Panc1 (cell line): ENCODE results near the gene STK39. TPM values are rescaled to one million over a fixed set of nuclear protein-coding genes. Genes with fewer than 3 reads are reported as not detected.

Experiments
- ATAC-seq: fragments of 200-7000 bp; cut with Tn5 transposase; 2 replicates; pipeline ENCODE4 v1.9.1; 2020; ENCODE audit warnings: mild to moderate bottlenecking, moderate library complexity
- BruUV-seq: library from RNA; stranded (reverse); fragments of 400-500 nt; replicated peaks from 2 replicates; lab custom pipeline; 2021; lab: Mats Ljungman, UMichigan
- CTCF ChIA-PET: fragments of 300-600 bp; sonication (Branson Sonifier 250); formaldehyde crosslinking; loops from one replicate; lab custom pipeline; 2022; ENCODE audit warnings: antibody characterized with exemption; lab: Charles Lee
- POLR2A ChIA-PET: fragments of 300-600 bp; sonication (Branson Sonifier 250); formaldehyde crosslinking; loops from one replicate; lab custom pipeline; 2022; ENCODE audit warnings: antibody characterized with exemption; lab: Charles Lee
- DNase-seq: peaks from one replicate; pipeline ENCODE4 v3.0.0-alpha.2; 2010; ENCODE audit warnings: low read depth, low spot score
- H3K27ac ChIP-seq: 2 replicates; pipeline ENCODE4 v1.5.1; 2011; ENCODE audit warnings: mild to moderate bottlenecking, low read length, inconsistent platforms
- H3K27me3 ChIP-seq: fragments of 200-500 bp; sonication (Bioruptor generic); 2 replicates; pipeline ENCODE4 v1.6.0; 2014; ENCODE audit warnings: low read length, inconsistent platforms; ENCODE audit not compliant: control insufficient read depth, insufficient read depth
- H3K36me3 ChIP-seq: fragments of 200-500 bp; sonication (Bioruptor generic); 2 replicates; pipeline ENCODE4 v1.5.1; 2014; ENCODE audit warnings: inconsistent platforms, mild to moderate bottlenecking, low read length, moderate library complexity; ENCODE audit not compliant: control insufficient read depth, insufficient read depth
- H3K4me1 ChIP-seq: 2 replicates; pipeline ENCODE4 v1.5.1; 2011; ENCODE audit warnings: inconsistent platforms, mild to moderate bottlenecking, low read length, moderate library complexity; ENCODE audit not compliant: control insufficient read depth, insufficient read depth
- H3K4me3 ChIP-seq, 2 experiments: 2 replicates each; pipeline ENCODE4 v1.5.1; 2011 to 2012; ENCODE audit warnings: low read depth in 2 of 2, low read length in 2 of 2, mild to moderate bottlenecking in 2 of 2, inconsistent platforms in 1 of 2, moderate library complexity in 1 of 2
- H3K9me3 ChIP-seq: fragments of 200-500 bp; sonication (Bioruptor generic); 2 replicates; pipeline ENCODE4 v1.5.1; 2014; ENCODE audit warnings: low read depth, mild to moderate bottlenecking, inconsistent platforms, low read length, moderate library complexity; ENCODE audit not compliant: control insufficient read depth, insufficient read depth
- CTCF ChIP-seq: fragments of 450-650 bp; IDR thresholded peaks from 2 replicates; pipeline ENCODE4 v1.5.1; 2017; ENCODE audit warnings: mild to moderate bottlenecking
- POLR2AphosphoS5 ChIP-seq: IDR thresholded peaks from 2 replicates; pipeline ENCODE4 v1.6.1; 2012; ENCODE audit warnings: mild to moderate bottlenecking, low read depth, low read length, moderate library complexity
- REST ChIP-seq, 2 experiments: IDR thresholded peaks; 2 replicates each; pipeline ENCODE4 v1.6.1; 2011 to 2012; ENCODE audit warnings: low read depth in 2 of 2, control low read depth in 1 of 2, low read length in 1 of 2, mild to moderate bottlenecking in 1 of 2, moderate library complexity in 1 of 2; ENCODE audit not compliant: insufficient read depth in 1 of 2
- SIN3A ChIP-seq: IDR thresholded peaks from 2 replicates; pipeline ENCODE4 v1.6.1; 2012; ENCODE audit warnings: low read depth, mild to moderate bottlenecking, low read length, moderate library complexity, borderline replicate concordance; ENCODE audit not compliant: insufficient read depth
- TCF7L2 ChIP-seq: IDR thresholded peaks from 2 replicates; pipeline ENCODE4 v1.6.1; 2011; ENCODE audit warnings: mild to moderate bottlenecking, low read depth, low read length, inconsistent platforms
- in situ Hi-C: cut with HindIII; loops from 2 replicates; pipeline ENCODE4 v1.10.0; 2016; ENCODE audit warnings: low sequenced_read_pairs, low pct_unique_long_range_greater_than_20kb
- intact Hi-C: fragments of 100-400 bp; cut with micrococcal nuclease; formaldehyde crosslinking; loops from one replicate; pipeline ENCODE4 v1.10.0; 2022; ENCODE audit not compliant: unreplicated experiment
- total RNA-seq: library from RNA; stranded (reverse); gene quantifications from one replicate; pipeline ENCODE4 v1.2.1, GENCODE V29; 2021; ENCODE audit not compliant: unreplicated experiment

Gene STK39
- total RNA-seq, 1 experiment from 2014 or later: 14.0 TPM

- in situ Hi-C loops: no loop called here
- Histone ChIP-seq H3K9me3 (no peaks in the 10 kb centered on the region), H3K36me3 (no peaks in the 10 kb centered on the region), H3K4me3 (no peak overlapping the region), H3K4me1 (peaks cover 18% of the 10 kb centered on the region), H3K27me3 (no peaks in the 10 kb centered on the region), H3K27ac (no peak overlapping the region)
- TF ChIP-seq TCF7L2 (no peak), CTCF (no peak), POLR2AphosphoS5 (no peak), SIN3A (no peak), REST (IDR thresholded peaks at IDR 0.05; ENCODE audit: insufficient read depth in 1 of 2, low read depth in 2 of 2, low read length in 1 of 2) (no peak)
- ChIA-PET CTCF (no interaction called here), POLR2A (no interaction called here)
- DNase-seq (no peak), ATAC-seq (no peak)
- intact Hi-C loops: no loop called here
- no TSS peak for BruUV-seq
These were observed 6.2 kb downstream of the STK39 start for GRCh38 chr2:168241208-168241607.

GRCh38 chr2:168239281-168239680 is 8.1 kb downstream of the STK39 start:
- no peak overlapping the region for H3K27ac ChIP-seq
- ATAC-seq: no peak
- no peaks in the 10 kb centered on the region for H3K9me3 ChIP-seq
- intact Hi-C loops (no loop called here), in situ Hi-C loops (no loop called here)
- POLR2A ChIA-PET: no interaction called here
- BruUV-seq: no TSS peak
- TF ChIP-seq REST (IDR thresholded peaks at IDR 0.05; ENCODE audit: insufficient read depth in 1 of 2, low read depth in 2 of 2, low read length in 1 of 2) (no peak), TCF7L2 (no peak), POLR2AphosphoS5 (no peak), SIN3A (no peak), CTCF (no peak)
- peaks cover 8% of the 10 kb centered on the region; the same call in 1 of the 2 replicates for H3K4me1 ChIP-seq
- no peak overlapping the region for H3K4me3 ChIP-seq
- no peaks in the 10 kb centered on the region for H3K27me3 ChIP-seq
- DNase-seq: no peak
- H3K36me3 ChIP-seq: no peaks in the 10 kb centered on the region
- CTCF ChIA-PET: no interaction called here
